SU-DHL-6 (cell line): ENCODE results near the gene MAG.
A peak's percentile ranks its signal among the peaks of the same experiment; 100 is the strongest.

Source experiments
- H2AFZ ChIP-seq: fragments of 200-600 bp; sonication (generic); 2 replicates; pipeline ENCODE4 v1.6.1; 2014; ENCODE audit warnings: low read depth, mild to moderate bottlenecking, moderate library complexity, mixed read lengths, antibody characterized with exemption, low read length; ENCODE audit not compliant: severe bottlenecking
- H3F3A ChIP-seq: fragments of 200-600 bp; shearing (Covaris generic); 2 replicates; pipeline ENCODE4 v1.6.0; 2016; ENCODE audit warnings: antibody characterized with exemption, mild to moderate bottlenecking; ENCODE audit not compliant: insufficient read depth
- H3K27ac ChIP-seq: fragments of 200-600 bp; sonication (generic); 2 replicates; pipeline ENCODE4 v1.5.1; 2016; ENCODE audit warnings: low read depth, mild to moderate bottlenecking, low read length, moderate library complexity, mixed read lengths
- H3K27me3 ChIP-seq: fragments of 200-600 bp; sonication (generic), shearing (Covaris generic); 2 replicates; pipeline ENCODE4 v1.6.0; 2014; ENCODE audit warnings: mild to moderate bottlenecking, low read length
- H3K36me3 ChIP-seq: fragments of 200-600 bp; sonication (generic); 2 replicates; pipeline ENCODE4 v1.6.1; 2014; ENCODE audit warnings: mild to moderate bottlenecking, low read length, mixed read lengths
- H3K4me2 ChIP-seq: fragments of 300-600, 200-600 bp; shearing (Covaris generic), sonication (generic); 2 replicates; pipeline ENCODE4 v1.6.0; 2014; ENCODE audit warnings: low read length, low read depth, mild to moderate bottlenecking; ENCODE audit not compliant: poor library complexity, severe bottlenecking
- H3K4me3 ChIP-seq: fragments of 200-600 bp; sonication (generic); 2 replicates; pipeline ENCODE4 v1.5.1; 2014; ENCODE audit warnings: antibody characterized with exemption, low read length, mild to moderate bottlenecking, mixed read lengths; ENCODE audit not compliant: insufficient read depth, poor library complexity, severe bottlenecking
- H3K79me2 ChIP-seq: fragments of 200-600 bp; sonication (generic); 2 replicates; pipeline ENCODE4 v1.6.1; 2014; ENCODE audit warnings: mild to moderate bottlenecking, low read length, moderate library complexity; ENCODE audit not compliant: insufficient read depth
- H3K9ac ChIP-seq: fragments of 200-600 bp; sonication (generic); 2 replicates; pipeline ENCODE4 v1.7.0; 2014; ENCODE audit warnings: mild to moderate bottlenecking, low read length
- H3K9me2 ChIP-seq: fragments of 200-600 bp; sonication (generic); replicated peaks from 2 replicates; pipeline ENCODE4 v1.6.1; 2014; ENCODE audit warnings: low read length; ENCODE audit not compliant: insufficient read depth
- H3K9me3 ChIP-seq: fragments of 200-600 bp; sonication (generic); 2 replicates; pipeline ENCODE4 v1.6.1; 2014; ENCODE audit warnings: low read length, mixed read lengths; ENCODE audit not compliant: insufficient read depth
- H4K20me1 ChIP-seq: fragments of 200-600 bp; sonication (generic); 2 replicates; pipeline ENCODE4 v1.6.1; 2014; ENCODE audit warnings: low read depth, mild to moderate bottlenecking, antibody characterized with exemption, low read length, moderate library complexity, mixed read lengths
- CTCF ChIP-seq: fragments of 200-600 bp; sonication (generic); IDR thresholded peaks from one replicate; pipeline ENCODE4 v1.5.1; 2017; ENCODE audit warnings: antibody characterized with exemption, mild to moderate bottlenecking, low read length, moderate library complexity; ENCODE audit not compliant: insufficient read depth, poor library complexity, severe bottlenecking
- EZH2phosphoT487 ChIP-seq: fragments of 200-600 bp; sonication (generic), shearing (Covaris generic); conservative IDR thresholded peaks from 2 replicates; pipeline ENCODE4 v1.6.1; 2018; ENCODE audit warnings: mild to moderate bottlenecking, antibody characterized with exemption, low read length, moderate library complexity, mixed read lengths

The MAG gene

GRCh38 chr19:35262101-35262761, 29.7 kb upstream of the MAG start:
- no peaks in the 10 kb centered on the region for H3K9me3 ChIP-seq
- no peaks in the 10 kb centered on the region for H3K36me3 ChIP-seq

GRCh38 chr19:35264268-35265125, 27.5 kb upstream of the MAG start:
- H3K79me2 ChIP-seq: peaks cover 6% of the 10 kb centered on the region
- H3F3A ChIP-seq: peaks cover 19% of the 10 kb centered on the region
- H3K4me3 ChIP-seq: no peak overlapping the region
- H2AFZ ChIP-seq: no peak overlapping the region
- no peaks in the 10 kb centered on the region for H3K36me3 ChIP-seq
- H3K27me3 ChIP-seq: no peaks in the 10 kb centered on the region
- H3K9ac ChIP-seq: no peak overlapping the region
- TF ChIP-seq CTCF: no peak
- no peak for TF ChIP-seq EZH2phosphoT487
- peak overlapping the region; percentile 27; the same call in 1 of the 2 replicates for H3K27ac ChIP-seq
- no peaks in the 10 kb centered on the region for H3K9me2 ChIP-seq
- no peaks in the 10 kb centered on the region for H3K9me3 ChIP-seq
- H4K20me1 ChIP-seq: no peaks in the 10 kb centered on the region
- H3K4me2 ChIP-seq: no peak overlapping the region

More at GRCh38 chr19:35262101-35262761, 29.7 kb upstream of the MAG start:
- Histone ChIP-seq H2AFZ (no peak overlapping the region), H4K20me1 (no peaks in the 10 kb centered on the region), H3K79me2 (peaks cover under 1% of the 10 kb centered on the region; the same call in 1 of the 2 replicates), H3K27me3 (no peaks in the 10 kb centered on the region), H3K4me2 (no peak overlapping the region), H3K4me3 (no peak overlapping the region), H3F3A (peaks cover 19% of the 10 kb centered on the region), H3K9ac (no peak overlapping the region), H3K9me2 (no peaks in the 10 kb centered on the region), H3K27ac (no peak overlapping the region)
- TF ChIP-seq CTCF (no peak), EZH2phosphoT487 (no peak)

GRCh38 chr19:35265126-35265899, 26.6 kb upstream of the MAG start:
- Histone ChIP-seq H2AFZ (no peak overlapping the region), H3F3A (peaks cover 19% of the 10 kb centered on the region), H3K9ac (no peak overlapping the region), H3K9me3 (no peaks in the 10 kb centered on the region), H3K27ac (peak overlapping the region; percentile 27; the same call in 1 of the 2 replicates), H3K4me3 (no peak overlapping the region), H3K27me3 (no peaks in the 10 kb centered on the region), H4K20me1 (no peaks in the 10 kb centered on the region), H3K9me2 (no peaks in the 10 kb centered on the region), H3K36me3 (no peaks in the 10 kb centered on the region), H3K79me2 (peaks cover 6% of the 10 kb centered on the region), H3K4me2 (no peak overlapping the region)
- no peak for TF ChIP-seq CTCF
- no peak for TF ChIP-seq EZH2phosphoT487
